GF-D8 (cell line): ENCODE data around the gene ASF1B.
"Not testable (repeated sequence)": the region's sequence is repeated elsewhere in the genome, so short reads cannot be mapped to it uniquely, and the experiment has no call there.

Source experiments
- DNase-seq: peaks from one replicate; lab custom pipeline; 2025; lab: John Stamatoyannopoulos, UW

ASF1B gene

GRCh38 chr19:14159059-14159458, 22.7 kb upstream of the ASF1B start:
- no peak for DNase-seq

GRCh38 chr19:14158276-14159023, 22.1 kb upstream of the ASF1B start:
- DNase-seq = no peak

GRCh38 chr19:14156971-14157717, 20.8 kb upstream of the ASF1B start:
- DNase-seq = no peak

- no peak for DNase-seq
These were observed 19.7 kb upstream of the ASF1B start for GRCh38 chr19:14156122-14156521.

- no peak for DNase-seq
These were observed 19.0 kb upstream of the ASF1B start for GRCh38 chr19:14155371-14155770.

GRCh38 chr19:14152713-14153112, 16.3 kb upstream of the ASF1B start:
- DNase-seq = no peak

GRCh38 chr19:14150770-14151661, 14.6 kb upstream of the ASF1B start:
- DNase-seq = no peak

- DNase-seq = no peak
These were observed 13.8 kb upstream of the ASF1B start for GRCh38 chr19:14150041-14150769.

GRCh38 chr19:14149509-14149994, 13.2 kb upstream of the ASF1B start:
- no peak for DNase-seq

GRCh38 chr19:14148751-14149410, 12.5 kb upstream of the ASF1B start:
- DNase-seq = no peak

GRCh38 chr19:14147797-14148605, 11.6 kb upstream of the ASF1B start:
- DNase-seq = no peak

GRCh38 chr19:14146789-14147216, 10.4 kb upstream of the ASF1B start:
- no peak for DNase-seq

GRCh38 chr19:14146169-14146568, 9.8 kb upstream of the ASF1B start:
- not testable (repeated sequence) for DNase-seq

- no peak for DNase-seq
These were observed 9.0 kb upstream of the ASF1B start for GRCh38 chr19:14145381-14145780.

- DNase-seq = no peak
These were observed 6.1 kb upstream of the ASF1B start for GRCh38 chr19:14142262-14143190.

GRCh38 chr19:14141041-14141440, 4.7 kb upstream of the ASF1B start:
- DNase-seq = no peak

GRCh38 chr19:14139944-14140343, 3.6 kb upstream of the ASF1B start:
- peak; percentile 85 for DNase-seq

GRCh38 chr19:14138576-14139265, 2.3 kb upstream of the ASF1B start:
- no peak for DNase-seq
